ENCODE measurements around the gene GPR25.
A peak's percentile ranks its signal among the peaks of the same experiment; 100 is the strongest.

The GPR25 gene

GRCh38 chr1:200916681-200917080, 43.9 kb downstream of the GPR25 start:
- TF ChIP-seq CTCF (IDR thresholded peaks at IDR 0.05; ENCODE audit: borderline replicate concordance, extremely low read depth, low read length, poor library complexity, severe bottlenecking) (no peak), EZH2 (IDR thresholded peaks at IDR 0.05; ENCODE audit: borderline replicate concordance, low read depth, low read length, severe bottlenecking) (no peak)
- H3K9ac ChIP-seq (ENCODE audit: low read depth, low read length): no peak overlapping the region

GRCh38 chr1:200917291-200917817, 44.6 kb downstream of the GPR25 start:
- DNase-seq: peak; percentile 28
- no peaks in the 10 kb centered on the region for H3K36me3 ChIP-seq (ENCODE audit: insufficient read depth, low read length)
- H3K4me3 ChIP-seq (ENCODE audit: low read depth in 1 of 2, low read length in 2 of 2): no peak overlapping the region
- H3K27me3 ChIP-seq (ENCODE audit: insufficient read depth, low read length, poor library complexity): no peaks in the 10 kb centered on the region
- H4K20me1 ChIP-seq (ENCODE audit: insufficient read depth, low read length): no peaks in the 10 kb centered on the region; the same call in 1 of the 2 replicates
- H3K79me2 ChIP-seq (ENCODE audit: insufficient read depth, low read length): no peaks in the 10 kb centered on the region
- no peaks in the 10 kb centered on the region for H3K9me3 ChIP-seq (ENCODE audit: insufficient read depth, low read length, severe bottlenecking)
- peak; percentile 62 for ATAC-seq (ENCODE audit: insufficient read depth, low read depth)
- H3K9ac ChIP-seq (ENCODE audit: low read depth, low read length): no peak overlapping the region
- no peak overlapping the region for H2AFZ ChIP-seq (ENCODE audit: low read depth, low read length)
- no peak overlapping the region for H3K4me2 ChIP-seq (ENCODE audit: insufficient read depth, low read length)
- H3K27ac ChIP-seq (ENCODE audit: low read length): no peak overlapping the region
- TF ChIP-seq EZH2 (IDR thresholded peaks at IDR 0.05; ENCODE audit: borderline replicate concordance, low read depth, low read length, severe bottlenecking) (no peak), CTCF (IDR thresholded peaks at IDR 0.05; ENCODE audit: borderline replicate concordance, extremely low read depth, low read length, poor library complexity, severe bottlenecking) (no peak)
- H3K4me1 ChIP-seq (ENCODE audit: insufficient read depth, low read length): no peaks in the 10 kb centered on the region

More at GRCh38 chr1:200916681-200917080, 43.9 kb downstream of the GPR25 start:
- DNase-seq: no peak
- H3K27ac ChIP-seq (ENCODE audit: low read length): no peak overlapping the region
- H3K36me3 ChIP-seq (ENCODE audit: insufficient read depth, low read length): no peaks in the 10 kb centered on the region
- no peak overlapping the region for H2AFZ ChIP-seq (ENCODE audit: low read depth, low read length)
- H3K4me2 ChIP-seq (ENCODE audit: insufficient read depth, low read length): no peak overlapping the region
- no peaks in the 10 kb centered on the region for H3K4me1 ChIP-seq (ENCODE audit: insufficient read depth, low read length)
- H3K27me3 ChIP-seq (ENCODE audit: insufficient read depth, low read length, poor library complexity): no peaks in the 10 kb centered on the region
- no peak for ATAC-seq (ENCODE audit: insufficient read depth, low read depth)
- H3K9me3 ChIP-seq (ENCODE audit: insufficient read depth, low read length, severe bottlenecking): no peaks in the 10 kb centered on the region
- no peaks in the 10 kb centered on the region; the same call in 1 of the 2 replicates for H4K20me1 ChIP-seq (ENCODE audit: insufficient read depth, low read length)
- no peaks in the 10 kb centered on the region for H3K79me2 ChIP-seq (ENCODE audit: insufficient read depth, low read length)
- no peak overlapping the region for H3K4me3 ChIP-seq (ENCODE audit: low read depth in 1 of 2, low read length in 2 of 2)

GRCh38 chr1:200918006-200918405, 45.2 kb downstream of the GPR25 start:
- H2AFZ ChIP-seq (ENCODE audit: low read depth, low read length): no peak overlapping the region
- H3K4me3 ChIP-seq (ENCODE audit: low read depth in 1 of 2, low read length in 2 of 2): no peak overlapping the region
- H3K9me3 ChIP-seq (ENCODE audit: insufficient read depth, low read length, severe bottlenecking): no peaks in the 10 kb centered on the region
- H3K27ac ChIP-seq (ENCODE audit: low read length): no peak overlapping the region
- no peaks in the 10 kb centered on the region for H3K79me2 ChIP-seq (ENCODE audit: insufficient read depth, low read length)
- H3K9ac ChIP-seq (ENCODE audit: low read depth, low read length): no peak overlapping the region
- DNase-seq: no peak
- H4K20me1 ChIP-seq (ENCODE audit: insufficient read depth, low read length): no peaks in the 10 kb centered on the region; the same call in 1 of the 2 replicates
- no peaks in the 10 kb centered on the region for H3K36me3 ChIP-seq (ENCODE audit: insufficient read depth, low read length)
- TF ChIP-seq CTCF (IDR thresholded peaks at IDR 0.05; ENCODE audit: borderline replicate concordance, extremely low read depth, low read length, poor library complexity, severe bottlenecking) (no peak), EZH2 (IDR thresholded peaks at IDR 0.05; ENCODE audit: borderline replicate concordance, low read depth, low read length, severe bottlenecking) (no peak)
- no peak for ATAC-seq (ENCODE audit: insufficient read depth, low read depth)
- no peaks in the 10 kb centered on the region for H3K4me1 ChIP-seq (ENCODE audit: insufficient read depth, low read length)
- no peaks in the 10 kb centered on the region for H3K27me3 ChIP-seq (ENCODE audit: insufficient read depth, low read length, poor library complexity)
- no peak overlapping the region for H3K4me2 ChIP-seq (ENCODE audit: insufficient read depth, low read length)
